ENCODE data around the gene TNFSF15.

The TNFSF15 gene

GRCh38 chr9:114851306-114851705, 45.5 kb upstream of the TNFSF15 start:
- Histone ChIP-seq H3K4me3 (ENCODE audit: low read depth, low read length) (no peak overlapping the region), H3K27me3 (no peaks in the 10 kb centered on the region), H3K36me3 (no peaks in the 10 kb centered on the region), H3K4me1 (no peaks in the 10 kb centered on the region), H3K9me3 (no peaks in the 10 kb centered on the region)
- TF ChIP-seq, protein P1, sequence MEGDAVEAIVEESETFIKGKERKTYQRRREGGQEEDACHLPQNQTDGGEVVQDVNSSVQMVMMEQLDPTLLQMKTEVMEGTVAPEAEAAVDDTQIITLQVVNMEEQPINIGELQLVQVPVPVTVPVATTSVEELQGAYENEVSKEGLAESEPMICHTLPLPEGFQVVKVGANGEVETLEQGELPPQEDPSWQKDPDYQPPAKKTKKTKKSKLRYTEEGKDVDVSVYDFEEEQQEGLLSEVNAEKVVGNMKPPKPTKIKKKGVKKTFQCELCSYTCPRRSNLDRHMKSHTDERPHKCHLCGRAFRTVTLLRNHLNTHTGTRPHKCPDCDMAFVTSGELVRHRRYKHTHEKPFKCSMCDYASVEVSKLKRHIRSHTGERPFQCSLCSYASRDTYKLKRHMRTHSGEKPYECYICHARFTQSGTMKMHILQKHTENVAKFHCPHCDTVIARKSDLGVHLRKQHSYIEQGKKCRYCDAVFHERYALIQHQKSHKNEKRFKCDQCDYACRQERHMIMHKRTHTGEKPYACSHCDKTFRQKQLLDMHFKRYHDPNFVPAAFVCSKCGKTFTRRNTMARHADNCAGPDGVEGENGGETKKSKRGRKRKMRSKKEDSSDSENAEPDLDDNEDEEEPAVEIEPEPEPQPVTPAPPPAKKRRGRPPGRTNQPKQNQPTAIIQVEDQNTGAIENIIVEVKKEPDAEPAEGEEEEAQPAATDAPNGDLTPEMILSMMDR (IDR thresholded peaks at IDR 0.05; ENCODE audit: low read depth, low read length) = no peak
- no peak for DNase-seq

DNA sequence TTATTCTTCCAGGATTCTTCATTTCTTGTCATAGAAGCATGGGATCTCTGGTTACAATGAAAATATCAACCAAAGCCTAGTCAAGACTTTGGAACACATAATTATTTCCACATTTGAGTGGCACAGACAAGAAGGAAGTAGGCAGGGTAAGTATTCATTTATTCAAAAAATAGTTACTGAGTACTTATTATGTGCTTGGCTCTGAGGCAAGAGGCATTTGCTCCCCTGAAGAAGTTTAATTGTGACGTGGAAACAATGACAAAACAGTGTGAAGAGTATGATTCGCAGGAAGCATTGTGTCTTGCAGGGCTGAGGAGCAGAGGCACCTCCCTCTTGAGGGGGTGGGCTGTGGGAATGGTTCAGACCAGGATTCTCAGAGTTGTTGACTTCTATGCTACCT, 45.0 kb upstream of the TNFSF15 start:
- H3K9me3 ChIP-seq = no peaks in the 10 kb centered on the region
- no peak overlapping the region for H3K4me3 ChIP-seq (ENCODE audit: low read depth, low read length)
- no peaks in the 10 kb centered on the region for H3K4me1 ChIP-seq
- no peaks in the 10 kb centered on the region for H3K27me3 ChIP-seq
- no peak for DNase-seq
- H3K36me3 ChIP-seq = no peaks in the 10 kb centered on the region
- TF ChIP-seq, protein P1 (IDR thresholded peaks at IDR 0.05; ENCODE audit: low read depth, low read length) = no peak

GRCh38 chr9:114849450-114849849, 43.6 kb upstream of the TNFSF15 start:
- no peaks in the 10 kb centered on the region for H3K4me1 ChIP-seq
- no peaks in the 10 kb centered on the region for H3K27me3 ChIP-seq
- TF ChIP-seq, protein P1 (IDR thresholded peaks at IDR 0.05; ENCODE audit: low read depth, low read length) = no peak
- no peak for DNase-seq
- H3K4me3 ChIP-seq (ENCODE audit: low read depth, low read length) = no peak overlapping the region
- H3K9me3 ChIP-seq = no peaks in the 10 kb centered on the region
- no peaks in the 10 kb centered on the region for H3K36me3 ChIP-seq

- Histone ChIP-seq H3K4me1 (no peaks in the 10 kb centered on the region), H3K9me3 (no peaks in the 10 kb centered on the region), H3K4me3 (ENCODE audit: low read depth, low read length) (no peak overlapping the region), H3K36me3 (no peaks in the 10 kb centered on the region), H3K27me3 (no peaks in the 10 kb centered on the region)
- DNase-seq = no peak
- TF ChIP-seq, protein P1 (IDR thresholded peaks at IDR 0.05; ENCODE audit: low read depth, low read length) = no peak
Measured at GRCh38 chr9:114847492-114848417, 41.9 kb upstream of the TNFSF15 start.

DNA sequence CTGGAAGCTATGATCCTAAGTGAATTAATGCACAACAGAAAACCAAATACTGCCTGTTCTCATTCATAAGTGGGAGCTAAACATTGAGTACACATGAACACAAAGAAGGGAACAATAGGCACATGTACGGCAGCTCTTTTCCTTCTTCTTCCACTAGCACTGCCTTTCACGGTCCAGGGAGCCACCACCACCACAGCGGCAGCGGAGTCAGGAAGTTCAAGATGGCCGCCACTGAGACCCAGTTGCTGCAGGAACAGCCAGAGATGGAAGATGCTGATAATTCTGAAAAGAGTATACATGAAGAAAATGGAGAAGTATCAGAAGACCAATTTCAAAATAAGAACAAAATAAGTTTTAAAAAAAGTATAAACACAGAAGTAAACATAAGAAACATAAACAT, 39.5 kb upstream of the TNFSF15 start:
- no peaks in the 10 kb centered on the region for H3K36me3 ChIP-seq
- H3K4me1 ChIP-seq = no peaks in the 10 kb centered on the region
- no peaks in the 10 kb centered on the region for H3K9me3 ChIP-seq
- TF ChIP-seq, protein P1 (IDR thresholded peaks at IDR 0.05; ENCODE audit: low read depth, low read length) = no peak
- H3K27me3 ChIP-seq = no peaks in the 10 kb centered on the region
- no peak overlapping the region for H3K4me3 ChIP-seq (ENCODE audit: low read depth, low read length)
- no peak for DNase-seq

DNA sequence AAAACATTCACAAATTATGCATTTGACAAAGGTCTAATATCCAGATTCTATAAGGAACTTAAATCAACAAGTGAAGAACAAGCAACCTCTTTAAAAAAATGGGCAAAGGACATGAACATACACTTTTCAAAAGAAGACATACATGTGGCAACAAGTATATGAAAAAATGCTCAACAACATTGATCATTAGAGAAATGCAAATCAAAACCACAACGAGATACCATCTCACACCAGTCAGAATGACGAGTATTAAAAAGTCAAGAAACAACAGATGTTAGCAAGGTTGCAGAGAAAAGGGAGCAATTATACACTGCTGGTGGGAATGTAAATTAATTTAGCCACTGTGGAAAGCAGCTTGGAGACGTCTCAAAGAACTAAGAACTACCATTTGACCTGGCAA, 38.9 kb upstream of the TNFSF15 start:
- no peaks in the 10 kb centered on the region for H3K9me3 ChIP-seq
- DNase-seq = no peak
- H3K36me3 ChIP-seq = no peaks in the 10 kb centered on the region
- no peaks in the 10 kb centered on the region for H3K4me1 ChIP-seq
- no peaks in the 10 kb centered on the region for H3K27me3 ChIP-seq
- no peak overlapping the region for H3K4me3 ChIP-seq (ENCODE audit: low read depth, low read length)
- TF ChIP-seq, protein P1 (IDR thresholded peaks at IDR 0.05; ENCODE audit: low read depth, low read length) = no peak

All from BE2C (cell line).